GM12864 (cell line): ENCODE results near the gene PTDSS2.
"Not testable (repeated sequence)": the region's sequence is repeated elsewhere in the genome, so short reads cannot be mapped to it uniquely, and the experiment has no call there.

Experiments
- DNase-seq: peaks from one replicate; pipeline ENCODE4 v3.0.0-alpha.2; 2011; ENCODE audit warnings: low read depth
- H3K4me3 ChIP-seq: 2 replicates; pipeline ENCODE4 v1.5.1; 2011; ENCODE audit warnings: mild to moderate bottlenecking, low read depth, low read length, control low read depth
- TF ChIP-seq, protein P1 (sequence below): IDR thresholded peaks from 2 replicates; pipeline ENCODE4 v1.5.1; 2011; ENCODE audit warnings: low read depth, mild to moderate bottlenecking, moderate library complexity, low read length, control low read depth, inconsistent platforms; ENCODE audit errors: missing control alignments

Gene PTDSS2

DNA sequence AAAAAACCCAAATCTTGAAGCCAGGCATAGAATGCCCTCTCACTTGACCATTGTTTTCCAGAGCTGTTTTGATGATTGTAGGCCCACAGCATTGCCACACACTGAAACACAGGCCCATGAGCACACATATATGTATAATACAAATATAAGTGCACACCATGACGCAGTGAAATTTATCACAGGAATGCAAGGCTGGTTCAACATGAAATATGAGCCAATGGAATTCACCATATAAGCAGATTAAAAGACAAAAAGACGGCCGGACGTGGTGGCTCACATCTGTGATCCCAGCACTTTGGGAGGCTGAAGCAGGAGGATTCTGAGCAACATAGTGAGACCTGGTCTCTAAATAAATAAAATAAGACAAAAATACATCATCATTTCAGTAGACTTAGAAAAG, 66.3 kb downstream of the PTDSS2 start:
- TF ChIP-seq, protein P1, sequence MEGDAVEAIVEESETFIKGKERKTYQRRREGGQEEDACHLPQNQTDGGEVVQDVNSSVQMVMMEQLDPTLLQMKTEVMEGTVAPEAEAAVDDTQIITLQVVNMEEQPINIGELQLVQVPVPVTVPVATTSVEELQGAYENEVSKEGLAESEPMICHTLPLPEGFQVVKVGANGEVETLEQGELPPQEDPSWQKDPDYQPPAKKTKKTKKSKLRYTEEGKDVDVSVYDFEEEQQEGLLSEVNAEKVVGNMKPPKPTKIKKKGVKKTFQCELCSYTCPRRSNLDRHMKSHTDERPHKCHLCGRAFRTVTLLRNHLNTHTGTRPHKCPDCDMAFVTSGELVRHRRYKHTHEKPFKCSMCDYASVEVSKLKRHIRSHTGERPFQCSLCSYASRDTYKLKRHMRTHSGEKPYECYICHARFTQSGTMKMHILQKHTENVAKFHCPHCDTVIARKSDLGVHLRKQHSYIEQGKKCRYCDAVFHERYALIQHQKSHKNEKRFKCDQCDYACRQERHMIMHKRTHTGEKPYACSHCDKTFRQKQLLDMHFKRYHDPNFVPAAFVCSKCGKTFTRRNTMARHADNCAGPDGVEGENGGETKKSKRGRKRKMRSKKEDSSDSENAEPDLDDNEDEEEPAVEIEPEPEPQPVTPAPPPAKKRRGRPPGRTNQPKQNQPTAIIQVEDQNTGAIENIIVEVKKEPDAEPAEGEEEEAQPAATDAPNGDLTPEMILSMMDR: no peak
- no peak overlapping the region for H3K4me3 ChIP-seq
- DNase-seq: no peak

DNA sequence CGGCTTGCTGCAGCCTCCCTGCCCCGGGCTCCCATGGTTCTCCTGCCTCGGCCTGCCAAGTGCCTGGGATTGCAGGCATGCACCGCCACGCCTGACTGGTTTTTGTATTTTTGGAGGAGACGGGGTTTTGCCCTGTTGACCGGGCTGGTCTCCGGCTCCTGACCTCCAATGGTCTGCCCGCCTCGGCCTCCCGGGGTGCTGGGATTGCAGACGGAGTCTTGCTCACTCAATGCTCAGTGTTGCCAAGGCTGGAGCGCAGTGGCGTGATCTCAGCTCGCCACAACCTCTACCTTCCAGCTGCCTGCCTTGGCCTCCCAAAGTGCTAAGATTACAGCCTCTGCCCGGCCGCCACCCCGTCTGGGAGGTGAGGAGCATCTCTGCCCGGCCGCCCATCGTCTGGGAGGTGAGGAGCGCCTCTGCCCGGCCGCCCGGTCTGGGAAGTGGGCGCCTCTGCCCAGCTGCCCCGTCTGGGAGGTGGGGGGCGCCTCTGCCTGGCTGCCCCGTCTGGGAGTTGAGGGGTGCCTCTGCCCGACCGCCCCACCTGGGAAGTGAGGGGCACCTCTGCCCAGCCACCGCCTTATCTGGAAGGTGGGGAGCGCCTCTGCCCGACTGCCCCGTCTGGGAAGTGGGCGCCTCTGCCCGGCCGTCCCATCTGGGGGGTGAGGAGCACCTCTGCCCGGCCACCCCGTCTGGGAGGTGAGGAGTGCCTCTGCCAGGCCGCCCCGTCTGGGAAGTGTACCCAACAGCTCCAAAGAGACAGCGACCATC, 67.0 kb downstream of the PTDSS2 start:
- H3K4me3 ChIP-seq, DNase-seq: not testable (repeated sequence)

DNA sequence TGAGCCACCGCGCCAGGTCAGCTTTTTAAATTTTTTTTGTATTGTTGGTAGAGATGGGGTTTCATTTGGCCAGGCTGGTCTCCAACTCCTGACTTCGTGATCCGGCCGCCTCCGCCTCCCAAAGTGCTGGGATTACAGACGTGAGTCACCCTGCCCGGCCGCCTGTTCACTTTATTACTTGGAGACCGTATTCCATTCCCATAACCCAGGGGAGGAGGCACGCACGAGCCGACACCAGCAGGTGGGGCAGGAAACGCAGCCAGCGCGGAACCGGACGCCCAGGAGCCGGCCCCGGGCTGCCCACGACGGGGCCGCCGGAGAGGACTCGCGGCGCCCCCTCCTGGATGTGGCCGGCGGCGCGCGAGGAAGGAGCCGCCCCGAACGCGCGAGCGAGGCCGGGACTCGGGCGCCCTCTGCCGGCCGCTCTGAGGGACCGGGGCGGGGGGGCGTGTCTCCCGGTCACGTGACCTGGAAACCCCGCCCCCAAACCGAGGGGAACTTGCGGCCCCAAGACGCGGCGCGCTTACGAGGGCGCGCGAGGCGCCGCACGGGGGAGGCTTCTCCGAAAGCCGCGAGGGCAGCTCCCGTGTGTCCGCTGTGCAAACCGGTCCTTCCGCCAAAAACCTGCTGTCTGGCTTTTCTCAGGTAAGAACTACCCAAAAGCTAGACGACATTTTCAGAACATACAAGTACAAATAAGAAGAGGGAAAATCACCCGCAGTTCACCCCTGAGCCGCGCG, 68.6 kb downstream of the PTDSS2 start:
- TF ChIP-seq, protein P1: peak; percentile 74
- DNase-seq: no peak
- H3K4me3 ChIP-seq: no peak overlapping the region

DNA sequence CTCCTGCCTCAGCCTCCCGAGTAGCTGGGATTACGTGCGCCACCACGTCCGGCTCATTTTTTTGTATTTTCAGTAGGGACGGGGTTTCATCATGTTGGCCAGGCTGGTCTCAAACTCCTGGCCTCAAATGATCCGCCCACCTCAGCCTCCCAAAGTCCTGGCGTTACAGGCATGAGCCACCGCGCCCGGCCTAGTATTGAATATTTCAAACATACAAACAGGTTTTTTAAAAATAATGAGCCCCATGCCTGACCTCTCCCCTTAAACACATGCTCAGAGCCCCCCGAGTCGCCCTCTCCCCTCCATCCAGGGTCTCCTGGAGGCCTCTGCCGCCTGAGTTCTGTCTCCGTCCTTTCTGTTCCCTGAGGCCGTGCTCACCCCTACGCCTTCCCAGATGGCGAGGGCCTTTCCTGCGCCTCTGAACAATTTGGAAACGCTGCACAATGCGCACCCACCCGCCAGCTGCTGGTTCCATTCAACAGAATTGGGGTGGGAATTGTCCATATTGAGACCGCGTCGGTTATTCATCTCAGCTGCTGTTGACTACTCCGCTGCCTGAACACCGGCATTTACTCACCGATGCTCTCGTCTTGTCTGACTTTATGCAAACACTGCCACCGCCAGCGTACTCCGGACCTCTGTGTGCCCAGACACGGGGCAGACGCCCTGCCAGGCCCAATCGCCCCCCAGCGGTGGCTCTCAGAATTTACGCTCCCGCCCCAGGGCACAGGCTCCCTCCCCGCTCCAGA, 70.5 kb downstream of the PTDSS2 start:
- no peak overlapping the region for H3K4me3 ChIP-seq
- TF ChIP-seq, protein P1: no peak
- DNase-seq: no peak

DNA sequence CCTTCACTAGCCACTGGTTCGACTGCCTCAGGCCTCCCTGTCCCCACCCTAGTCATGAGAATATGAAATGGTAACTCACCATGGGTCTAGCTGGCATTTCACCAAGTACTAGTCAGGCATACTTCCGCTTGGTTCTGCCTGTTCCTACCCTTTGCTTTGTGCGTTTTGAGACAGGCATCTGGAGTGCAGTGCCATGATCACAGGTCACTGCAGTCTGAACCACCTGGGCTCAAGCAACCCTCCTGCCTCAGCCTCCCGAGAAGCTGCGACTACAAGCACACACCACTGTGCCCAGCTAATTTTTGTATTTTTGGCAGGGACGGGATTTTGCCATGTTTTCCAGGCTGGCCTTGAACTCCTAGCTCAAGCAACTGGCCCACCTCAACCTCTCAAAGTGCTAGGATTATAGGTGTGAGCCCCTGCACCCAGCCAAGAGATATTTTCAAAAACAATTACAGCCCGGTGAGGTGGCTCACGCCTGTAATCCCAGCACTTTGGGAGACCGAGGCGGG, 71.2 kb downstream of the PTDSS2 start:
- DNase-seq: no peak
- H3K4me3 ChIP-seq: no peak overlapping the region
- TF ChIP-seq, protein P1: no peak

DNA sequence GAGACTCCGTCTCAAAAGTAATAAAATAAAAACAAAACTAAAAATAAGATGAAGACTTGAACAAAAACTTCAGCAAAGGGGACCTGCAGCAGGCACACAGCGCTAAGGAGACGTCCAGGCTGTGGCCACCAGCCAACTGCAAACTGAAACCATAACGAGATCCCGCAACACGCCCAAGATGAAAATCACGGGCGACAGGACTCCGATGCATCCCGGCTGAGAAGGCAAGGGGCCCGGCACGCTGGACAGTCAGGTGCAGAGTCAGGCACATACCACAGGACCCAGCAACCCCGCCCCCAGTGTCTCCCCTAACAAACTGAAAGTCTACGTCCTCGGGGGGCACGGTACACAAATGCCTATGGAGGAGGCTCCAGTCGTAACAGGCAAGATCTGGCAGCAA, 76.1 kb downstream of the PTDSS2 start:
- DNase-seq: no peak
- TF ChIP-seq, protein P1: no peak
- H3K4me3 ChIP-seq: no peak overlapping the region

DNA sequence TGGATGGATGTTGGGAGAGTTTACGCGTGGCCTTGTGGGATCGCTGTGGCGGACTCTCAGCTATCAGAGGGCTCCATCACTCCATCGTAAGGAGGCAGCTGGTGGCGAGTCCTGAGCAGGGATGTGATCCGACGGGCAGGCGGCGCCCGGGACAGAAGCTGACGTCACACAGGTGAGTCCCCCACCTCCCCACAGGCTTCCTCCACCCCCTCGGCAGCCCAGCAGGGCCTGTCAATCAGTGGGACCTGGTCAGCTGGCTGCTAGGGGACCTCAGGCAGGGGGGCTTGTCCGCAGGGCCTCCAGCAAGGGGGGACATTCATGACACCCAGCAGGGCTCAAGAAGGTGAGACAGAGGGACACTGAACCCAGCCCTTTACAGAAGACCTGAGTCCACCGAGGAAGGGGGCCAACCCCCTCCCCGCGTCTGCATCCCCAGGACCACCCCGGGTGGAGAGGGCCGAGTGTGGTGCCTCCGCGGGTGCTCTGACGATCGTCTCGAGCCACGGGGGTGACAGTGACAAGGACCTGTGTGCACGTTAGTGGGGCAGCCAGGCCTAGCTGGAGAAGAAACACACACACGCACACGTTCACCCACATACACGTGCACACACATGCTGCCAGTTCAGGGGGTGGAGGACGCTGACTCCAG, 78.2 kb downstream of the PTDSS2 start:
- DNase-seq: no peak
- TF ChIP-seq, protein P1: no peak
- no peak overlapping the region for H3K4me3 ChIP-seq
